GM23338 (cell line): Measurements from ENCODE around the gene MED14.

ENCODE experiments used
- CREB1 ChIP-seq: fragments of 250-450 bp; sonication (Bioruptor Pico); IDR thresholded peaks from 2 replicates; pipeline ENCODE4 v1.5.0; 2020; ENCODE audit warnings: low read depth, mild to moderate bottlenecking, moderate library complexity
- ETS1 ChIP-seq: IDR thresholded peaks from 2 replicates; pipeline ENCODE4 v1.6.1; 2016; ENCODE audit warnings: antibody characterized with exemption
- EZH2 ChIP-seq: fragments of 200-600 bp; sonication (generic); IDR thresholded peaks from one replicate; pipeline ENCODE4 v1.8.0; 2017; ENCODE audit warnings: antibody characterized with exemption, mild to moderate bottlenecking, low read depth; ENCODE audit not compliant: unreplicated experiment
- EZH2phosphoT487 ChIP-seq: fragments of 200-600 bp; sonication (generic); IDR thresholded peaks from one replicate; pipeline ENCODE4 v1.8.1; 2018; ENCODE audit warnings: antibody characterized with exemption; ENCODE audit not compliant: unreplicated experiment
- POLR2AphosphoS5 ChIP-seq: IDR thresholded peaks from 2 replicates; pipeline ENCODE4 v1.6.1; 2016; ENCODE audit warnings: antibody characterized with exemption, low read depth
- REST ChIP-seq: IDR thresholded peaks from one replicate; pipeline ENCODE4 v1.6.1; 2018; ENCODE audit warnings: antibody characterized with exemption; ENCODE audit not compliant: unreplicated experiment
- STAT1 ChIP-seq: IDR thresholded peaks from one replicate; pipeline ENCODE4 v1.6.1; 2016; ENCODE audit warnings: antibody characterized with exemption; ENCODE audit not compliant: unreplicated experiment
- ZNF331 ChIP-seq: fragments of 250-450 bp; sonication (Bioruptor Pico); IDR thresholded peaks from 2 replicates; pipeline ENCODE4 v1.5.0; 2020; ENCODE audit warnings: low read depth, mild to moderate bottlenecking, moderate library complexity
- TF ChIP-seq, protein P1 (sequence below), 2 experiments: fragments of 200-600 bp in 1 of 2; sonication (generic) in 1 of 2; conservative IDR thresholded peaks; 2 replicates each; pipeline versions ENCODE4 v1.5.1 to v1.6.1; 2016 to 2017; ENCODE audit warnings: antibody characterized with exemption in 2 of 2, low read depth in 2 of 2, mild to moderate bottlenecking in 2 of 2, moderate library complexity in 1 of 2

DNA sequence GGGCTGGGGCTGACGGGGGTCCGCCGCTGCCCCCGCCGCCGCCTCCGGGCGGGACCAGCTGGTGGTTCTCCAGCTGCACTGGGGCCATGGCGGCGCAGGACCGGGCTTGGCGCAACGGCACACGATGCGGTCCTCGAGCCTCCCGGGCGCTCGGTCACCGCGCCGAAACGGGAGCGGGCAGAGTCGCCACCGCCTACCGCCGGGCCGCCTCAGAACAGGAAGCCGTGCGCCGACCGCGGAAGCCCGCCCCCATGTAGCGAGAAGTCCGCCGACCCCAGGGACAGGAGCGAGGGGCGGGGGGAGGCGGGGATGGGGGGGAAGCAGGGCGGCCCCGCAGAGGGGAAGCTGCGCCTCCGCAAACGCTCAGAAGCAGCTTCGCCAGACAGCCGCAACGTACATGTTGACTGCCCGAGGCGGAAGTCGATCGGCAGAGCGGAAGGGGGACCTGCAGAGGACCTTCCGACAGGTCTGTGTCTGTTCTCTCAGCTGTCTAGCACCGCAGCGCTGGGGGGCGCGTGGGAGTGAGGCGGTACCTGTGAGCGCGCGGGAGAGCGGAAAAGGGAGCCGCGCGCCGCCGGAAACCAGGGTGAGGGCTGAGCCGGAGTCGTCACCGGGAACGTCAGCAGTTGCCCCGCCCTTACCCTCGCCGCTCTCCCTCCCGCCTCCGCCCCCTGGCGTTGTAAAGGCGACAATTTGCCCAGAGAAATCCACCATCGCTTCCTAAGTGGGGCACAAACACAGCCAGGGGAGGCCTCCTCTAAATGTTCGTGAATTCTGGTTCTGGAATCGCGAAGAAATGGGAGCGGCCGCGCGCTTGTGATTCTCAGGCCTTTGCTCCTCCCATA, at the start of gene MED14:
- TF ChIP-seq, protein P1, sequence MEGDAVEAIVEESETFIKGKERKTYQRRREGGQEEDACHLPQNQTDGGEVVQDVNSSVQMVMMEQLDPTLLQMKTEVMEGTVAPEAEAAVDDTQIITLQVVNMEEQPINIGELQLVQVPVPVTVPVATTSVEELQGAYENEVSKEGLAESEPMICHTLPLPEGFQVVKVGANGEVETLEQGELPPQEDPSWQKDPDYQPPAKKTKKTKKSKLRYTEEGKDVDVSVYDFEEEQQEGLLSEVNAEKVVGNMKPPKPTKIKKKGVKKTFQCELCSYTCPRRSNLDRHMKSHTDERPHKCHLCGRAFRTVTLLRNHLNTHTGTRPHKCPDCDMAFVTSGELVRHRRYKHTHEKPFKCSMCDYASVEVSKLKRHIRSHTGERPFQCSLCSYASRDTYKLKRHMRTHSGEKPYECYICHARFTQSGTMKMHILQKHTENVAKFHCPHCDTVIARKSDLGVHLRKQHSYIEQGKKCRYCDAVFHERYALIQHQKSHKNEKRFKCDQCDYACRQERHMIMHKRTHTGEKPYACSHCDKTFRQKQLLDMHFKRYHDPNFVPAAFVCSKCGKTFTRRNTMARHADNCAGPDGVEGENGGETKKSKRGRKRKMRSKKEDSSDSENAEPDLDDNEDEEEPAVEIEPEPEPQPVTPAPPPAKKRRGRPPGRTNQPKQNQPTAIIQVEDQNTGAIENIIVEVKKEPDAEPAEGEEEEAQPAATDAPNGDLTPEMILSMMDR (conservative IDR thresholded peaks at IDR 0.05; ENCODE audit: low read depth in 2 of 2) = peak; percentile 42 to 55
- TF ChIP-seq POLR2AphosphoS5 (peak; percentile 76), CREB1 (CRISPR knock-in tag) (peak; percentile 87), EZH2 (no peak), REST (no peak), ZNF331 (CRISPR knock-in tag) (no peak), EZH2phosphoT487 (no peak), STAT1 (no peak), ETS1 (no peak)
